Parathyroid adenoma (tissue), 2 donors: ENCODE measurements around the gene TBC1D17.

Experiments used
- H2AFZ ChIP-seq: fragments of 300-600 bp; sonication (generic); one replicate; pipeline ENCODE4 v1.7.0; 2017; ENCODE audit warnings: antibody characterized with exemption, mild to moderate bottlenecking
- H3K27ac ChIP-seq: fragments of 300-600 bp; sonication (generic); one replicate; pipeline ENCODE4 v1.7.0; 2017
- H3K27me3 ChIP-seq: fragments of 300-600 bp; sonication (generic); one replicate; pipeline ENCODE4 v1.7.0; 2017; ENCODE audit warnings: low read length; ENCODE audit not compliant: control insufficient read depth, insufficient read depth
- H3K36me3 ChIP-seq: fragments of 300-600 bp; sonication (generic); one replicate; pipeline ENCODE4 v1.7.0; 2017; ENCODE audit warnings: low read length; ENCODE audit not compliant: control insufficient read depth, insufficient read depth
- H3K4me1 ChIP-seq: fragments of 300-600 bp; sonication (generic); one replicate; pipeline ENCODE4 v1.7.0; 2017; ENCODE audit warnings: control low read depth
- H3K4me2 ChIP-seq: fragments of 300-600 bp; sonication (generic); one replicate; pipeline ENCODE4 v1.7.0; 2017; ENCODE audit warnings: low read length
- H3K4me3 ChIP-seq: fragments of 300-600 bp; sonication (generic); one replicate; pipeline ENCODE4 v1.7.0; 2017; ENCODE audit warnings: low read depth, low read length
- H3K79me2 ChIP-seq: fragments of 300-600 bp; sonication (generic); one replicate; pipeline ENCODE4 v1.7.0; 2017; ENCODE audit warnings: control low read depth
- H3K9ac ChIP-seq: fragments of 300-600 bp; sonication (generic); one replicate; pipeline ENCODE4 v1.7.0; 2017; ENCODE audit warnings: mild to moderate bottlenecking
- H3K9me3 ChIP-seq: fragments of 300-600 bp; sonication (generic); one replicate; pipeline ENCODE4 v1.7.0; 2017; ENCODE audit warnings: low read length; ENCODE audit not compliant: control insufficient read depth
- CTCF ChIP-seq: fragments of 300-600 bp; sonication (generic); IDR thresholded peaks from one replicate; pipeline ENCODE4 v1.7.0; 2017; ENCODE audit warnings: antibody characterized with exemption, mild to moderate bottlenecking
- donor health status: primary hyperparathyroidism.

The TBC1D17 gene

GRCh38 chr19:49908480-49909420, 31.2 kb downstream of the TBC1D17 start:
- H3K9ac ChIP-seq = no peak overlapping the region
- no peaks in the 10 kb centered on the region for H3K27me3 ChIP-seq
- no peaks in the 10 kb centered on the region for H3K4me1 ChIP-seq
- H3K79me2 ChIP-seq = peaks cover 4% of the 10 kb centered on the region
- H3K4me2 ChIP-seq = no peak overlapping the region
- no peaks in the 10 kb centered on the region for H3K36me3 ChIP-seq
- no peak overlapping the region for H3K27ac ChIP-seq
- TF ChIP-seq CTCF = no peak
- H3K4me3 ChIP-seq = no peak overlapping the region
- H3K9me3 ChIP-seq = no peaks in the 10 kb centered on the region
- H2AFZ ChIP-seq = no peak overlapping the region

GRCh38 chr19:49910179-49910578, 32.7 kb downstream of the TBC1D17 start:
- no peaks in the 10 kb centered on the region for H3K9me3 ChIP-seq
- no peak overlapping the region for H2AFZ ChIP-seq
- no peaks in the 10 kb centered on the region for H3K4me1 ChIP-seq
- no peak overlapping the region for H3K27ac ChIP-seq
- H3K9ac ChIP-seq = no peak overlapping the region
- H3K4me3 ChIP-seq = no peak overlapping the region
- H3K79me2 ChIP-seq = peaks cover 4% of the 10 kb centered on the region
- no peak overlapping the region for H3K4me2 ChIP-seq
- no peak for TF ChIP-seq CTCF
- H3K36me3 ChIP-seq = no peaks in the 10 kb centered on the region
- H3K27me3 ChIP-seq = no peaks in the 10 kb centered on the region

GRCh38 chr19:49911381-49912145, 34.1 kb downstream of the TBC1D17 start:
- H3K27ac ChIP-seq = no peak overlapping the region
- H3K27me3 ChIP-seq = no peaks in the 10 kb centered on the region
- no peak overlapping the region for H3K4me2 ChIP-seq
- H3K4me1 ChIP-seq = no peaks in the 10 kb centered on the region
- H3K9ac ChIP-seq = no peak overlapping the region
- no peak overlapping the region for H2AFZ ChIP-seq
- peaks cover 4% of the 10 kb centered on the region for H3K79me2 ChIP-seq
- no peak for TF ChIP-seq CTCF
- H3K4me3 ChIP-seq = no peak overlapping the region
- H3K9me3 ChIP-seq = no peaks in the 10 kb centered on the region
- no peaks in the 10 kb centered on the region for H3K36me3 ChIP-seq

- Histone ChIP-seq H3K4me3 (no peak overlapping the region), H3K4me2 (no peak overlapping the region), H3K9ac (no peak overlapping the region), H3K27me3 (no peaks in the 10 kb centered on the region), H3K27ac (no peak overlapping the region), H2AFZ (no peak overlapping the region), H3K36me3 (no peaks in the 10 kb centered on the region), H3K79me2 (peaks cover 8% of the 10 kb centered on the region), H3K4me1 (no peaks in the 10 kb centered on the region), H3K9me3 (no peaks in the 10 kb centered on the region)
- TF ChIP-seq CTCF = no peak
Measured at GRCh38 chr19:49912965-49913685, 35.6 kb downstream of the TBC1D17 start.
